ENCODE data around the gene ZNF492. TPM values are rescaled to one million over a fixed set of nuclear protein-coding genes. Genes with fewer than 3 reads are reported as not detected.

ZNF492 gene
- total RNA-seq, 1 donor from 2014 or later: not detected

- Mint-ChIP-seq H3K4me1 (ENCODE audit: low read depth, unreplicated experiment) (no peaks in the 10 kb centered on the region), H3K9me3 (ENCODE audit: unreplicated experiment) (peaks cover 15% of the 10 kb centered on the region), H3K36me3 (ENCODE audit: unreplicated experiment) (peaks cover 9% of the 10 kb centered on the region), H3K27me3 (ENCODE audit: unreplicated experiment) (peaks cover 4% of the 10 kb centered on the region), H3K27ac (ENCODE audit: unreplicated experiment) (no peak overlapping the region), H3K4me3 (ENCODE audit: unreplicated experiment) (no peak overlapping the region)
- no peak for DNase-seq
- TF ChIP-seq, protein P1, sequence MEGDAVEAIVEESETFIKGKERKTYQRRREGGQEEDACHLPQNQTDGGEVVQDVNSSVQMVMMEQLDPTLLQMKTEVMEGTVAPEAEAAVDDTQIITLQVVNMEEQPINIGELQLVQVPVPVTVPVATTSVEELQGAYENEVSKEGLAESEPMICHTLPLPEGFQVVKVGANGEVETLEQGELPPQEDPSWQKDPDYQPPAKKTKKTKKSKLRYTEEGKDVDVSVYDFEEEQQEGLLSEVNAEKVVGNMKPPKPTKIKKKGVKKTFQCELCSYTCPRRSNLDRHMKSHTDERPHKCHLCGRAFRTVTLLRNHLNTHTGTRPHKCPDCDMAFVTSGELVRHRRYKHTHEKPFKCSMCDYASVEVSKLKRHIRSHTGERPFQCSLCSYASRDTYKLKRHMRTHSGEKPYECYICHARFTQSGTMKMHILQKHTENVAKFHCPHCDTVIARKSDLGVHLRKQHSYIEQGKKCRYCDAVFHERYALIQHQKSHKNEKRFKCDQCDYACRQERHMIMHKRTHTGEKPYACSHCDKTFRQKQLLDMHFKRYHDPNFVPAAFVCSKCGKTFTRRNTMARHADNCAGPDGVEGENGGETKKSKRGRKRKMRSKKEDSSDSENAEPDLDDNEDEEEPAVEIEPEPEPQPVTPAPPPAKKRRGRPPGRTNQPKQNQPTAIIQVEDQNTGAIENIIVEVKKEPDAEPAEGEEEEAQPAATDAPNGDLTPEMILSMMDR (IDR thresholded peaks at IDR 0.05; ENCODE audit: partially characterized antibody, unreplicated experiment): no peak
Observed at GRCh38 chr19:22622901-22623840, 11.0 kb upstream of the ZNF492 start.

DNA sequence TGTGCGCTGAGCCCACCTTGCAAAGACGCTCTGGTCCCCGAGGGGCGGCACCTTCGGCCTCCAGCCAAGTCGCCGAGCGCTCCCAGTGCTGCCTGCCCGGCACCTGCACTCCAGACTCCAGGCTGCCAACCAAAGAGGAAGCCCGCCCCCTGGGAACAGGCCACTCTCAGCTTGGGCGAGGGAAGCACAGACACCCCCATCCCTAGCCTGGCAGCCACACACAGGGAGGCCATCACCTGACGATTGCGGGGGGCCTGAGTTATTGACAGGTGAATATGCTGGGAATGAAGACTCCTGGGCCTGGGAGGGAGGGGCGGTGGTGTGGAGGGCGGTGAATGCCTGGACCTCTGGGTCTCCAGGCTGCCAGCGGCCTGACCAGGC lies 10.3 kb upstream of the ZNF492 start:
- Mint-ChIP-seq H3K4me3 (ENCODE audit: unreplicated experiment) (no peak overlapping the region), H3K9me3 (ENCODE audit: unreplicated experiment) (peaks cover 14% of the 10 kb centered on the region), H3K27ac (ENCODE audit: unreplicated experiment) (no peak overlapping the region), H3K27me3 (ENCODE audit: unreplicated experiment) (peaks cover 4% of the 10 kb centered on the region), H3K4me1 (ENCODE audit: low read depth, unreplicated experiment) (no peaks in the 10 kb centered on the region), H3K36me3 (ENCODE audit: unreplicated experiment) (peaks cover 9% of the 10 kb centered on the region)
- TF ChIP-seq, protein P1 (IDR thresholded peaks at IDR 0.05; ENCODE audit: partially characterized antibody, unreplicated experiment): no peak
- DNase-seq: no peak

GRCh38 chr19:22625266-22626035 lies 8.7 kb upstream of the ZNF492 start:
- DNase-seq: no peak
- H3K4me1 Mint-ChIP-seq (ENCODE audit: low read depth, unreplicated experiment): no peaks in the 10 kb centered on the region
- peaks cover 5% of the 10 kb centered on the region for H3K36me3 Mint-ChIP-seq (ENCODE audit: unreplicated experiment)
- peaks cover 4% of the 10 kb centered on the region for H3K27me3 Mint-ChIP-seq (ENCODE audit: unreplicated experiment)
- no peak overlapping the region for H3K27ac Mint-ChIP-seq (ENCODE audit: unreplicated experiment)
- H3K4me3 Mint-ChIP-seq (ENCODE audit: unreplicated experiment): no peak overlapping the region
- TF ChIP-seq, protein P1 (IDR thresholded peaks at IDR 0.05; ENCODE audit: partially characterized antibody, unreplicated experiment): no peak
- H3K9me3 Mint-ChIP-seq (ENCODE audit: unreplicated experiment): peaks cover 13% of the 10 kb centered on the region

DNA sequence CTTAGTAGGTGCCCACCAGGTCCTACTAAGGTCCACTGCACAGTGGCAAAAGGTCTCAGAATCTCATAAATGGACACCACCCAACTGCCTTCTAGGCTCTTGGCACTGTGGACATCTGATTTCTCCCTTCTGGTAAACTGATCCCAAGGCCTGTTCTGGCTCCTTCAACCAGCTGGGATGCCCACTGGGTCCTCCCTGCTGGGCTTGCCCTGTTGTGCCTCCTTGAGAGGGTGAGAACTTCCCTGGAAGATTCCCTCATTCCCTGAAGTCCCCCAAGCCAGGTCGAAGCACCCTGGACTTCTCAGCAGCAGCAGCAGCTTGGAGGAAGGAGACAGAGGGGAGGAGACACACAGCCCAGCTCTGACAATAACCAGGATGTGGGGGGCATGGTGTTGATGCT lies 6.6 kb upstream of the ZNF492 start:
- DNase-seq: no peak
- TF ChIP-seq, protein P1 (IDR thresholded peaks at IDR 0.05; ENCODE audit: partially characterized antibody, unreplicated experiment): no peak
- Mint-ChIP-seq H3K36me3 (ENCODE audit: unreplicated experiment) (peaks cover 5% of the 10 kb centered on the region), H3K9me3 (ENCODE audit: unreplicated experiment) (peaks cover 15% of the 10 kb centered on the region), H3K4me3 (ENCODE audit: unreplicated experiment) (no peak overlapping the region), H3K27me3 (ENCODE audit: unreplicated experiment) (peaks cover 4% of the 10 kb centered on the region), H3K27ac (ENCODE audit: unreplicated experiment) (no peak overlapping the region), H3K4me1 (ENCODE audit: low read depth, unreplicated experiment) (no peaks in the 10 kb centered on the region)

Data from glutamatergic neuron (in vitro differentiated cells).